GM12878 (cell line): ENCODE data around the gene SMCP. TPM values are rescaled to one million over a fixed set of nuclear protein-coding genes. Genes with fewer than 3 reads are reported as not detected.

Source experiments
- ATAC-seq: fragments of 200-7000 bp; cut with Tn5 transposase; 3 replicates; pipeline ENCODE4 v1.9.1; 2020; ENCODE audit warnings: mild to moderate bottlenecking, moderate library complexity
- BruUV-seq: library from RNA; stranded (reverse); fragments of 400-500 nt; replicated peaks from 2 replicates; lab custom pipeline; 2021; lab: Mats Ljungman, UMichigan
- CTCF ChIA-PET: fragments of 300-600 bp; sonication (Branson Sonifier 250); formaldehyde crosslinking; extraction: SDS; loops from one replicate; lab custom pipeline; 2021; ENCODE audit warnings: inconsistent platforms; lab: Yijun Ruan, JAX
- POLR2A ChIA-PET: fragments of 350-600 bp; formaldehyde crosslinking; extraction: SDS; loops from one replicate; lab custom pipeline; 2021; ENCODE audit warnings: inconsistent platforms; lab: Charles Lee
- RAD21 ChIA-PET: fragments of 300-600 bp; sonication (Branson Sonifier 250); formaldehyde crosslinking; loops from one replicate; lab custom pipeline; 2023; ENCODE audit warnings: antibody characterized with exemption; ENCODE audit not compliant: unreplicated experiment; lab: Charles Lee
- SMC1A ChIA-PET: fragments of 300-600 bp; sonication (Branson Sonifier 250); formaldehyde crosslinking; loops from one replicate; lab custom pipeline; 2023; ENCODE audit not compliant: unreplicated experiment, uncharacterized antibody; lab: Charles Lee
- DNase-seq: peaks from one replicate; pipeline ENCODE4 v3.0.0-alpha.2; 2011; ENCODE audit warnings: low read depth, low spot score
- FAIRE-seq: peaks from 3 replicates; lab custom pipeline; 2011; peaks lifted over from hg19 to GRCh38; lab: Jason Lieb, UNC
- H2AFZ ChIP-seq: 2 replicates; pipeline ENCODE4 v1.6.0; 2011; ENCODE audit warnings: low read depth, low read length, control low read depth; ENCODE audit not compliant: control insufficient read depth
- H3K27ac ChIP-seq: 2 replicates; pipeline ENCODE4 v1.5.1; 2011; ENCODE audit warnings: control low read depth; ENCODE audit not compliant: control insufficient read depth, insufficient read depth
- H3K27me3 ChIP-seq, 2 experiments: replicated peaks in 1 of 2; 2 replicates each; pipeline versions ENCODE4 v1.6.0 to v1.6.1; 2011; ENCODE audit warnings: low read length in 1 of 2; ENCODE audit not compliant: control insufficient read depth in 2 of 2, insufficient read depth in 2 of 2
- H3K36me3 ChIP-seq, 2 experiments: 2 replicates each; pipeline ENCODE4 v1.5.1; 2011; ENCODE audit warnings: low read length in 1 of 2; ENCODE audit not compliant: control insufficient read depth in 2 of 2, insufficient read depth in 2 of 2
- H3K4me1 ChIP-seq: 2 replicates; pipeline ENCODE4 v1.6.1; 2011; ENCODE audit warnings: mild to moderate bottlenecking, low read length, moderate library complexity, mixed read lengths; ENCODE audit not compliant: control insufficient read depth, insufficient read depth
- H3K4me2 ChIP-seq: 2 replicates; pipeline ENCODE4 v1.6.0; 2011; ENCODE audit warnings: control low read depth; ENCODE audit not compliant: control insufficient read depth, insufficient read depth
- H3K4me3 ChIP-seq: fragments of 200-600 bp; sonication (generic); 2 replicates; pipeline ENCODE4 v1.5.1; 2016
- H3K79me2 ChIP-seq: 2 replicates; pipeline ENCODE4 v1.6.0; 2011; ENCODE audit warnings: low read length; ENCODE audit not compliant: control insufficient read depth, insufficient read depth
- H3K9ac ChIP-seq: 2 replicates; pipeline ENCODE4 v1.8.0; 2011; ENCODE audit warnings: low read length, control low read depth, mixed read lengths; ENCODE audit not compliant: control insufficient read depth, insufficient read depth
- H3K9me3 ChIP-seq: replicated peaks from 3 replicates; pipeline ENCODE4 v1.5.1; 2011; ENCODE audit warnings: mild to moderate bottlenecking, low read length; ENCODE audit not compliant: control insufficient read depth, insufficient read depth
- H4K20me1 ChIP-seq: 2 replicates; pipeline ENCODE4 v1.6.0; 2011; ENCODE audit not compliant: control insufficient read depth, insufficient read depth
- BCLAF1 ChIP-seq: fragments of 450-650 bp; IDR thresholded peaks from 2 replicates; pipeline ENCODE4 v1.6.1; 2017; ENCODE audit warnings: antibody characterized with exemption, mild to moderate bottlenecking, moderate library complexity
- E4F1 ChIP-seq: fragments of 450-650 bp; IDR thresholded peaks from 2 replicates; pipeline ENCODE4 v1.6.1; 2018; ENCODE audit warnings: borderline replicate concordance, mild to moderate bottlenecking; ENCODE audit not compliant: partially characterized antibody
- MEF2A ChIP-seq: IDR thresholded peaks from 2 replicates; pipeline ENCODE4 v1.6.1; 2011; ENCODE audit warnings: low read depth, mild to moderate bottlenecking, low read length, moderate library complexity; ENCODE audit not compliant: insufficient read depth
- MYC ChIP-seq: IDR thresholded peaks from 2 replicates; pipeline ENCODE4 v1.6.1; 2011; ENCODE audit warnings: mild to moderate bottlenecking, low read length, moderate library complexity, inconsistent platforms; ENCODE audit not compliant: insufficient read depth, insufficient replicate concordance, insufficient read length, severe bottlenecking
- NR2C1 ChIP-seq: fragments of 450-650 bp; IDR thresholded peaks from 2 replicates; pipeline ENCODE4 v1.6.1; 2017; ENCODE audit warnings: antibody characterized with exemption, mild to moderate bottlenecking, moderate library complexity
- PAX5 ChIP-seq: IDR thresholded peaks from 2 replicates; pipeline ENCODE4 v1.6.1; 2011; ENCODE audit warnings: low read depth, low read length, borderline replicate concordance
- PRDM15 ChIP-seq: fragments of 450-650 bp; formaldehyde crosslinking; IDR thresholded peaks from 2 replicates; pipeline ENCODE4 v1.4.0; 2020; ENCODE audit warnings: mild to moderate bottlenecking, moderate library complexity
- REST ChIP-seq: IDR thresholded peaks from 2 replicates; pipeline ENCODE4 v1.6.1; 2012; ENCODE audit warnings: mild to moderate bottlenecking, low read depth, low read length
- SMC3 ChIP-seq: IDR thresholded peaks from 2 replicates; pipeline ENCODE4 v1.6.1; 2011; ENCODE audit warnings: low read length, improper control_type of control experiment, borderline replicate concordance
- WGBS: methylation state at CpG from one replicate; pipeline ENCODE4 v1.1.6; 2016; ENCODE audit warnings: low lambda C conversion rate; ENCODE audit not compliant: insufficient replicate concordance, insufficient coverage; ENCODE audit errors: missing lambda C conversion rate; 5-methylcytosine and 5-hydroxymethylcytosine counted together
- in situ Hi-C: fragments of 300-500 bp; cut with MboI; formaldehyde crosslinking; loops from 9 replicates; pipeline ENCODE4 v1.14.3; 2018; ENCODE audit warnings: mixed read lengths
- intact Hi-C: fragments of 100-400 bp; cut with micrococcal nuclease; formaldehyde crosslinking; loops from one replicate; pipeline ENCODE4 v1.14.2; 2022; ENCODE audit not compliant: unreplicated experiment
- polyA plus RNA-seq, 11 experiments: library from polyadenylated mRNA; depleted of rRNA in 4 of 11; unstranded in 6 of 11; stranded (reverse) in 5 of 11; fragments of >200 nt; fragmentation: Nextera tagmentation in 4 of 11; fragmentation: Illumina TruSeq in 1 of 11; extraction: Ambion mirVana in 4 of 11; extraction: Trizol in 1 of 11; gene quantifications; 1 replicate in 1 of 11; 2 replicates in 10 of 11; pipeline versions ENCODE4 v1.2.1 to v1.2.3, GENCODE V29; 2011 to 2016; ENCODE audit warnings: inconsistent platforms in 2 of 11, missing spikeins in 2 of 11, low read depth in 1 of 11
- total RNA-seq, 4 experiments: library from RNA; depleted of rRNA in 3 of 4; stranded (reverse); fragments of >200 nt in 3 of 4; fragmentation: Illumina TruSeq in 1 of 4; extraction: Trizol in 1 of 4; gene quantifications; 2 replicates each; pipeline versions ENCODE4 v1.2.1 to v1.2.3, GENCODE V29; 2013 to 2021

SMCP gene
- total and polyA plus RNA-seq, 10 of the 15 experiments (the other 5 are each of a cell fraction or from before 2014, with no cell fraction given): 0.16 to 0.69 (median 0.27) TPM; not detected in 7

GRCh38 chr1:152858062-152858461, 20.1 kb upstream of the SMCP start:
- no peak overlapping the region for H3K27ac ChIP-seq
- in situ Hi-C loops (no loop called here), intact Hi-C loops (no loop called here)
- H3K4me3 ChIP-seq: no peak overlapping the region
- DNase-seq (no peak), ATAC-seq (no peak), FAIRE-seq (no peak)
- no peaks in the 10 kb centered on the region for H3K79me2 ChIP-seq
- RAD21 ChIA-PET: no interaction called here
- no peaks in the 10 kb centered on the region for H3K9me3 ChIP-seq
- no peak overlapping the region for H3K9ac ChIP-seq
- H3K4me1 ChIP-seq: no peaks in the 10 kb centered on the region
- no peaks in the 10 kb centered on the region; a peak in 1 of 4 replicates for H3K27me3 ChIP-seq
- no peak overlapping the region for H3K4me2 ChIP-seq
- CTCF ChIA-PET: interaction anchor here (0.6 kb wide), 1 partner anchor 13 kb away, joined by 3 read pairs; no protein-coding TSS in a partner anchor
- SMC1A ChIA-PET: no interaction called here
- no peaks in the 10 kb centered on the region for H4K20me1 ChIP-seq
- POLR2A ChIA-PET: no interaction called here
- WGBS: 28% methylated on average over 1 of the region's 1 CpG
- no peaks in the 10 kb centered on the region for H3K36me3 ChIP-seq
- no TSS peak for BruUV-seq
- no peak overlapping the region for H2AFZ ChIP-seq
- TF ChIP-seq MYC (no peak), MEF2A (no peak), PRDM15 (CRISPR knock-in tag) (no peak), E4F1 (no peak), PAX5 (no peak), BCLAF1 (no peak), SMC3 (no peak), NR2C1 (no peak), REST (no peak)
